Measurements from ENCODE around the gene MYRF.

The MYRF gene

GRCh38 chr11:61812736-61813411, 60.4 kb downstream of the MYRF start:
- TF ChIP-seq EGR1 (IDR thresholded peaks at IDR 0.05) = no peak
- TF ChIP-seq TAF1 (IDR thresholded peaks at IDR 0.05; ENCODE audit: low read depth) = no peak
- TF ChIP-seq NFIC (IDR thresholded peaks at IDR 0.05) = no peak
- no peak for TF ChIP-seq YY1 (IDR thresholded peaks at IDR 0.05; ENCODE audit: low read depth)

DNA sequence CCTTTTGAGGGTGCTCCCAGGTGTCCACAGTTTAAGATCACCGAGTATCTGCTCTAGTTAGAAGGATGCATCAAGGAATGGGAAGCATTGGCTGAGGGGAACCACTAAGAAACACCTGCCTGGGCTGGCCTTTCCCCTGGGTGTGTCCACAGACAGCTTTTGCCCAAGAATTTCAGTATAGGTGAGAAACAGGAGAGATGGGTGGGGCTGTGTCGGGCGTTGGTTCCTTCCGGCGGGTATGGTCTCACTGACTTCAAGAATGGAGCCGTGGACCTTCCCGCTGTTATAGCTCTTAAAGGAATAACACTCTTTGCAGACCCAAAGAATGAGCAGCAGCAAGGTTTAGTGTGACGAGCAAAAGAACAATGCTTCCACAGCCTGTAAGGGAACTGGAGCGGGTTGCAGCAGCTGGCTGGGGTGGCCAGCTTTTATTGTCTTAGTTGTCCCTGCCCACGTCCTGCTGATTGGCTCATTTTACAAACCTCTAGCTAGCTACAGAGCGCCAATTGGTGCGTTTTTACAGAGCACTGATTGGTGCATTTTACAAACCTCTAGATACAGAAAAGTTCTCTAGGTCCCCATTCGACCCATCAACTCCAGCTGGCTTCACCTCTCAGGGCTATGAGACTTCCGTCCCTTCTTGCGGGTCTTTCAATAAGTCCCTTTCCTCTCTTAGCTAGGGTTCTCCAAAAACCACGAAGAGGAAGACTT, 62.0 kb downstream of the MYRF start:
- no peak for TF ChIP-seq ZBTB7A (IDR thresholded peaks at IDR 0.05; ENCODE audit: low read depth)
- no peak for TF ChIP-seq MAX (IDR thresholded peaks at IDR 0.05)
- no peak for TF ChIP-seq FOXM1 (IDR thresholded peaks at IDR 0.05; ENCODE audit: borderline replicate concordance, low read depth)
- no peak for TF ChIP-seq TEAD4 (IDR thresholded peaks at IDR 0.05)
- TF ChIP-seq, protein P1, sequence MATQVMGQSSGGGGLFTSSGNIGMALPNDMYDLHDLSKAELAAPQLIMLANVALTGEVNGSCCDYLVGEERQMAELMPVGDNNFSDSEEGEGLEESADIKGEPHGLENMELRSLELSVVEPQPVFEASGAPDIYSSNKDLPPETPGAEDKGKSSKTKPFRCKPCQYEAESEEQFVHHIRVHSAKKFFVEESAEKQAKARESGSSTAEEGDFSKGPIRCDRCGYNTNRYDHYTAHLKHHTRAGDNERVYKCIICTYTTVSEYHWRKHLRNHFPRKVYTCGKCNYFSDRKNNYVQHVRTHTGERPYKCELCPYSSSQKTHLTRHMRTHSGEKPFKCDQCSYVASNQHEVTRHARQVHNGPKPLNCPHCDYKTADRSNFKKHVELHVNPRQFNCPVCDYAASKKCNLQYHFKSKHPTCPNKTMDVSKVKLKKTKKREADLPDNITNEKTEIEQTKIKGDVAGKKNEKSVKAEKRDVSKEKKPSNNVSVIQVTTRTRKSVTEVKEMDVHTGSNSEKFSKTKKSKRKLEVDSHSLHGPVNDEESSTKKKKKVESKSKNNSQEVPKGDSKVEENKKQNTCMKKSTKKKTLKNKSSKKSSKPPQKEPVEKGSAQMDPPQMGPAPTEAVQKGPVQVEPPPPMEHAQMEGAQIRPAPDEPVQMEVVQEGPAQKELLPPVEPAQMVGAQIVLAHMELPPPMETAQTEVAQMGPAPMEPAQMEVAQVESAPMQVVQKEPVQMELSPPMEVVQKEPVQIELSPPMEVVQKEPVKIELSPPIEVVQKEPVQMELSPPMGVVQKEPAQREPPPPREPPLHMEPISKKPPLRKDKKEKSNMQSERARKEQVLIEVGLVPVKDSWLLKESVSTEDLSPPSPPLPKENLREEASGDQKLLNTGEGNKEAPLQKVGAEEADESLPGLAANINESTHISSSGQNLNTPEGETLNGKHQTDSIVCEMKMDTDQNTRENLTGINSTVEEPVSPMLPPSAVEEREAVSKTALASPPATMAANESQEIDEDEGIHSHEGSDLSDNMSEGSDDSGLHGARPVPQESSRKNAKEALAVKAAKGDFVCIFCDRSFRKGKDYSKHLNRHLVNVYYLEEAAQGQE (IDR thresholded peaks at IDR 0.05; ENCODE audit: low read depth) = no peak
- TF ChIP-seq CEBPB (IDR thresholded peaks at IDR 0.05) = no peak
- TF ChIP-seq NFIC (IDR thresholded peaks at IDR 0.05) = no peak
- no peak for TF ChIP-seq YY1 (IDR thresholded peaks at IDR 0.05; ENCODE audit: low read depth)
- no peak for TF ChIP-seq EGR1 (IDR thresholded peaks at IDR 0.05)
- TF ChIP-seq CREB1 (IDR thresholded peaks at IDR 0.05; ENCODE audit: low read depth) = no peak
- TF ChIP-seq, protein P2, sequence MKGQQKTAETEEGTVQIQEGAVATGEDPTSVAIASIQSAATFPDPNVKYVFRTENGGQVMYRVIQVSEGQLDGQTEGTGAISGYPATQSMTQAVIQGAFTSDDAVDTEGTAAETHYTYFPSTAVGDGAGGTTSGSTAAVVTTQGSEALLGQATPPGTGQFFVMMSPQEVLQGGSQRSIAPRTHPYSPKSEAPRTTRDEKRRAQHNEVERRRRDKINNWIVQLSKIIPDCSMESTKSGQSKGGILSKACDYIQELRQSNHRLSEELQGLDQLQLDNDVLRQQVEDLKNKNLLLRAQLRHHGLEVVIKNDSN (IDR thresholded peaks at IDR 0.05) = no peak
- no peak for TF ChIP-seq TAF1 (IDR thresholded peaks at IDR 0.05; ENCODE audit: low read depth)

DNA sequence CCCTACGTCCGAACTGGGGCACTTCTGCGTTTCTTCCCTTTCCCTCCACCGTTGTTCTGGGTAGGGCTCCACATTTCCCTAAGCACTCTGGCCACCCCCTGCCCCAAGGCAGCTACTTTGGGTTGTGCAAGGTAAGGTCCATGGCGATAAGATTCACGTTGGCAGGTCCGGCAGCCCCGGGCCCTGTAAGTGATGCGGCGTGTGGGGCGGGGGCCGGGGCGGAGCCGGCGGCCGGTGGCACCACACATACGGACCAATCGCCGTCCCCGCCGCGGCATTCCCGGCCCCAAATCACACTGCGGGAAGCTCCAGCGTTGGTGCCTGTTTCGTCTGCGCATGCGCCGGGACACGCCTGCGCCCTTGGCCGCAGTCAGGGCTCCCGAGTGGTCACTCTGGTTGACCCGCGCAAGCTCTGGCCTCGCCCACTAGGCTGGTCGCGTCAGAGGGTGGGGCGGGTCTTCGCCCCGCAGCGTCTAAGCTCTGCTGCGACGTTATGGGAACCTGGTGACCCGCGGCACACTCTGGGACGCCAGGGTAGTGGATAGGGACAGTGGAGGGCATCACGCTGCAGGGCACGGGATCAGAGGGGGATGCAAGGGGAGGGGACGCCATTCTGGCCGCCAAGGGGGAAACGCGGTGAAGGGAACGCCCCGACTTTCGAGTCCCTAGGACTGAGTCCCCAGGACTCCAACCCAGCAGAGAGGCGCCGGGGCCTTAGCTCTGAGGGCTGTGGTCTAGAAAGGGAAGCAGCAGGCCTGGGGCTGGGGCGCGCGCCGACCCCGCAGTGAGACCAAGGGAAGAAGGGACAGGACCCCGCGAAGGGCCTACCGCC, 62.7 kb downstream of the MYRF start:
- TF ChIP-seq CREB1 (IDR thresholded peaks at IDR 0.05; ENCODE audit: low read depth) (no peak; the same call in 1 of the 2 replicates), TCF12 (IDR thresholded peaks at IDR 0.05; ENCODE audit: low read depth) (no peak; the same call in none of the 2 replicates), TAF1 (IDR thresholded peaks at IDR 0.05; ENCODE audit: low read depth) (peak; percentile 70), YY1 (IDR thresholded peaks at IDR 0.05; ENCODE audit: low read depth) (peak; percentile 55; the same call in 1 of the 2 replicates), MAX (IDR thresholded peaks at IDR 0.05) (peak; percentile 41; the same call in 1 of the 2 replicates), NFIC (IDR thresholded peaks at IDR 0.05) (0 out of 2 replicates have a peak, but pooled peaks have one; percentile 11), ZBTB7A (IDR thresholded peaks at IDR 0.05; ENCODE audit: low read depth) (no peak), EGR1 (IDR thresholded peaks at IDR 0.05) (no peak), FOXM1 (IDR thresholded peaks at IDR 0.05; ENCODE audit: borderline replicate concordance, low read depth) (no peak)
- TF ChIP-seq, protein P1 (IDR thresholded peaks at IDR 0.05; ENCODE audit: low read depth) = no peak

GRCh38 chr11:61815790-61816735, 63.6 kb downstream of the MYRF start:
- TF ChIP-seq FOXM1 (IDR thresholded peaks at IDR 0.05; ENCODE audit: borderline replicate concordance, low read depth) = no peak
- no peak for TF ChIP-seq CEBPB (IDR thresholded peaks at IDR 0.05)
- no peak; the same call in 1 of the 2 replicates for TF ChIP-seq ZBTB7A (IDR thresholded peaks at IDR 0.05; ENCODE audit: low read depth)
- TF ChIP-seq, protein P2 (IDR thresholded peaks at IDR 0.05) = 0 out of 2 replicates have a peak, but pooled peaks have one; percentile 10
- TF ChIP-seq NFIC (IDR thresholded peaks at IDR 0.05) = no peak
- 0 out of 2 replicates have a peak, but pooled peaks have one; percentile 5 for TF ChIP-seq TEAD4 (IDR thresholded peaks at IDR 0.05)
- no peak for TF ChIP-seq RAD21 (IDR thresholded peaks at IDR 0.05; ENCODE audit: low read depth)
- no peak for TF ChIP-seq TCF12 (IDR thresholded peaks at IDR 0.05; ENCODE audit: low read depth)
- TF ChIP-seq, protein P1 (IDR thresholded peaks at IDR 0.05; ENCODE audit: low read depth) = no peak
- no peak for TF ChIP-seq EP300 (IDR thresholded peaks at IDR 0.05; ENCODE audit: borderline replicate concordance)
- TF ChIP-seq TAF1 (IDR thresholded peaks at IDR 0.05; ENCODE audit: low read depth) = no peak
